CD4-positive, alpha-beta T cell treated with Interleukin-6 for 4 hours (primary cell): ENCODE data around the gene SMPD2.
"Not testable (repeated sequence)": the region's sequence is repeated elsewhere in the genome, so short reads cannot be mapped to it uniquely, and the experiment has no call there.

ENCODE experiments used
- DNase-seq: peaks from one replicate; pipeline ENCODE4 v3.0.0-alpha.2; 2020; ENCODE audit warnings: mixed read lengths

SMPD2 gene

DNA sequence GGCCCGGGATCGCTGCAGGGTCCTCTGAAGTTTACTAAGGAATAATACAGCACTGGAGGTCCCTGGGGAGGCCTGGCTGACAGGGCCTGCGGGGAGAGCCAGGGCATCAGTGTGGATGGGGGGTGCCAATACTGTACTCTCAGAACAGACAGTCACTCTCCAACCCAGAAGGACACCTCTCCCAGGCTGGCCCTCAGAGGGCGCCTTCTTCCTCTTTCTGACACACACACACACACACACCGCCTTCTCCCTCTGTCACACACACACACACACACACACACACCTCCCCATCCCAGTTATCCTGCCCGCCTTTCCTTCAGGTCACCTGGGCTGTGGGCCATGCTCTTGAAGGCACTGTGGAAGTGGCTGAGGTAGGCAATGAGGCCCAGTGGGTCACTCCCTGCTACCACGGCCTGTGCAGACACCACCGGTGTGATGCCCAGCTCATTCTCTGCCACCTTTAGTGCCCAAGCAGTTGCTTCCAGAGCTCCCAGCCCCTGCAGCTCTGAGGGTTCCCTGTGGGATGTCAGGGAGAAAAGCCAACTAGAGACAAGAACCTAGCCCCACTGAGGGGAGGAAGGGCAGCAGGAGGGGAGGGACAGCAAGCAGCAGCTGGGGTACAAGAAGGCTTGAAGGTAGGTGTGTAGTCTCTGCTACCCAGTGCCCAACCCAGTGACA is 7.5 kb downstream of the SMPD2 start:
- no peak for DNase-seq

DNA sequence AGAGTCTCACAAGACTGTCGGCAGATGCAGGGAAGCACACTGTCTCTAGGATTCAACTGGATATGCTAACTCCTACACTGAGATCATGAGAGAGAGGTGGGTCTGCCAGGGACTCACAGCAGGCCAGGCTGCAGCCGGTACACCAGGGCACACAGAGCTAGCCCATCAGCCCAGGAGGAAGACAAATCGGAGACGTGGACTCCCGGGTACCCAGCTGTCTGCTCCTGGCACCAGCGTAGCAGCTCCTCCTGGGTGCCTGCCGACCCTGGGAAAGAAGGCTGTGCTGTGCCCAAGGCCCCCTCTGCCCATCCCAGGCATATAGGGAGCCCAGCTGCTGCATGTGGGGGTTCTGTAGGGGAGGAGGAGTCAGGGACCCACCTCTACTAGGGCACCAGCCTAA is 8.1 kb downstream of the SMPD2 start:
- no peak for DNase-seq

DNA sequence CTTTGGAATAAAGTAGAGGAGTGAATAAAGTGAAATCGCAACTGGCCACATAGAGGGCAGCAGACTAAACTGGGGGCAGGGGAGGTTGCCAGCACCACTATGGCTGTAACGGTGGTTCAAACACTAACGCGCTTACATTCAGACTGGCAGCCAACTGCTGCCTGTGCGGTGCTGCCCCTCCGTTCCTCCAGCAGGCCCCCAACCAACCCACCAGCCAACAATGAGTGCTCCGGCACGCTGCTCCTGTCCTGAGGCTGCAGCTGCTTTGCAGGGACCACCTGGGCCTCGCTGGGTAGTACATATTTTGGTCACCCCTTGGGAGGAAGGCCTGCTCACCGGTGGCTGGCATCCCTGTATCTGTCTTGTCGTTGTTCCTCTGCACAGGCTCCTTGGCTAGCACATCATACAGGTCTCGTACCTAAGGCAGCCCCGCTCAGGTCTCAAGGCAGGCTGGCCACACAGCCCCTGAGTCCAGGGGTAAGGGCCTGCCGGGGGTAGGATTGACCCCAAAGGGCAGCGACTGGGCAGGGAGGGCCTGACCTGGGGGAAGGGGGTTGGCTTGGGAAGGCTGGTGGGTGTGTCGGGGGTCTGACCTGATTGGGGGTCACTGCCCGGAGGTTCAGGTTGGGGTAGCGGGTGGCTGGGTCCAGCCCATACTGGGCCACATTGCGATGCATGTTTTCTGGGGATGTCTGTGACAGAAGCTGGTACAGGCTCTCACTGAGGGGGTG is 8.7 kb downstream of the SMPD2 start:
- no peak for DNase-seq

DNA sequence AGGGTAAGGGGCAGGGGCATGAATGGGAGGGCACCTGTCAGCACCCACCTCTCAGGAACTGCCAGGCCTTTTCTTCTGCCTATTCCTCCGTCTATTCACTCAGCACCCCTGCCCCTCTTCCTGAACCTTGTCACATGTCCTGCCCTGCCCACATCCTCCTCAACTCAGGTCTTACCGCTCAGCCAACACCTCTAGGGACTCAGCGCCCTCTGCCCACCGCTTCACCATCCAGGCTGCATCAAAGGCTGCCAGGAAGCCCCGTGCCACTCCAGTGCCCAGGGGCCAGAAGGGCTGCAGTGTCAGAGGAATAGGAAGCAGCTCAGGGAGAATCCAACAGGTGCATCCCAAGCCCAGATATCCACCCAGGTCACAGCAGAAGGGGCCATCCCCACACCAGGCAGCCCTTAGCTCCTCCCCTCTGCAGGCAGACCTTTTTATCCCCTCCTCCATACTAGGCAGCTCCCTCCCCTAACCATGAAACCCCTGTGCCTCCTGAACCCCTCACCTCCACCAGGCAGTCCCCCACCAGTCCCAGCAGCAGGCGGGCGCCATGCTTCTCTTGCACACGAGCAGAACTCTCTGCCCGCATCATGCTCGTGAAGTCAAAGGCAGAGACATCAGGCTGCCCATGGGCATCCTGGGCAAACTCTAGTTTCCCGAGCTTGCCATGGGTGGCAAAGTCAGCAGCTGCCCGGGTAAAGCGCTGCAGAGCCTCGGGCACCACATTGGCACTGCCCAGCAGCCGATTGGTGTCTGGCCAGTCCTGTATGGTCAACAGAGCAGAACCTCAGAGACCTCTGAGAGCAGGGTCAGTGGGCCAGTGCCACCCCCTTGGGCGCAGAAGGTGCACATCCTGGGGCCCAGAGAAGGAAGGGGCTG is 9.5 kb downstream of the SMPD2 start:
- peak; percentile 61 for DNase-seq

DNA sequence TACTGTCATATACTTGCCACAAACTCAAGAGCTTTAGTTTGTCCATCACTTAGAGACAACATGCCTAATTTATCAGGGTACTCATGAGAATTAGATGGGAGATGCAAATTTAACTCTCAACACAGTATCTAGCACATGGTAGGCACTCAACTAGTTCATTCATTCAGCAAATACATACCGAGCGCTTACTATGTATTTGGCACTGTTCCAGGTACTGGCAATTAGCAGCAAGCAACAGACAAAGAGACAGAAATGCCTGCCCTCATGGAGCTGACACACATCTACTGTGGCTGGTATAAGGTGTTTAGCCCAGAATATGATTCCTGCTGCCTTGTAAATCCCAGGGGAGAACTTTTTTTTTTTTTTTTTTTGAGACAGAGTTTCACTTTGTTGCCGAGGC is 10.3 kb downstream of the SMPD2 start:
- no peak for DNase-seq

GRCh38 chr6:109451376-109451775 is 10.9 kb downstream of the SMPD2 start:
- DNase-seq, result no peak

GRCh38 chr6:109452181-109452580 is 11.7 kb downstream of the SMPD2 start:
- no peak for DNase-seq

GRCh38 chr6:109453156-109453555 is 12.6 kb downstream of the SMPD2 start:
- no peak for DNase-seq

DNA sequence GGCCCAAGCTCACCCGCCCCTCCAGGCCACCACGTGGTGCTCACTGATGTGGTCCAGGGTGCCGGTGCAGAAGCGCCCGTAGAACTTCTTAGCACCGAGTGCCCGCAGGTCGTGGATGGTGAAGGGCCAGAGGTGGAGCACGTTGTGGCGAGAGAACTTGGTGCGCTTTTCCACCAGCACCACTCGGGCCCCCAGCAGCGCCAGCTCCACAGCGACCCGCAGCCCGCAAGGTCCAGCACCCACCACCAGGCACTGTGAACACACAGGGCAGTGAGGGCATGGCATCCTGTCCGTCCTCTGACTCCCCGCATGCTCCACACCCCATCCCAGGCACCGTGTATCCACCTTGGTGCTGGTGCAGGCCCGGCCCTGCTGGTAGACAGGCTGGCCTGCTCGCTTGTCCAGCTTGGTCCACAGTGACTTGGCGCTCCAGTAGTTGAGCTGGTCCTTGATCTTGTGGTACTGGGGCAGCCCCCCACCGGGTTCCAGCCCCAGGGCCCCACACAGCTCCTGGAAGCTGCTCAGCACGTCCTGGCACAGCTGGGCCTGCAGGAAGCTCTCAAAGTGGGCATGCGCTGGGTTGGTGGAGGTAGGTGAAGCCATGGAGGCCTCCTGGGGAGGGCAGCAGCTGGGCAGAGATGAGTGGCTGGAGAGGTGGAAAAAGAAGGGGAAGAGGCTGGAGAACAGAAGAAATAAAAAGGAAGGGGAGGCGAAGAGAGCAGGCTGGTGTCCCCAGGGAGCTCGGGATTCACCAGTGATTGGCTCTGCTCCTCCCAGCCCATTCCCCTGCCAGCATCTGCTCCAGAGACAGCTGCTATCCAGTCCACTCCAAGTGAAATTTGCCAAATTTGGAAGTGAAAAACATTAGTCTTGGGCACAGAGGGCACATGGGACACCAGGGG is 13.3 kb downstream of the SMPD2 start:
- DNase-seq, result no peak

DNA sequence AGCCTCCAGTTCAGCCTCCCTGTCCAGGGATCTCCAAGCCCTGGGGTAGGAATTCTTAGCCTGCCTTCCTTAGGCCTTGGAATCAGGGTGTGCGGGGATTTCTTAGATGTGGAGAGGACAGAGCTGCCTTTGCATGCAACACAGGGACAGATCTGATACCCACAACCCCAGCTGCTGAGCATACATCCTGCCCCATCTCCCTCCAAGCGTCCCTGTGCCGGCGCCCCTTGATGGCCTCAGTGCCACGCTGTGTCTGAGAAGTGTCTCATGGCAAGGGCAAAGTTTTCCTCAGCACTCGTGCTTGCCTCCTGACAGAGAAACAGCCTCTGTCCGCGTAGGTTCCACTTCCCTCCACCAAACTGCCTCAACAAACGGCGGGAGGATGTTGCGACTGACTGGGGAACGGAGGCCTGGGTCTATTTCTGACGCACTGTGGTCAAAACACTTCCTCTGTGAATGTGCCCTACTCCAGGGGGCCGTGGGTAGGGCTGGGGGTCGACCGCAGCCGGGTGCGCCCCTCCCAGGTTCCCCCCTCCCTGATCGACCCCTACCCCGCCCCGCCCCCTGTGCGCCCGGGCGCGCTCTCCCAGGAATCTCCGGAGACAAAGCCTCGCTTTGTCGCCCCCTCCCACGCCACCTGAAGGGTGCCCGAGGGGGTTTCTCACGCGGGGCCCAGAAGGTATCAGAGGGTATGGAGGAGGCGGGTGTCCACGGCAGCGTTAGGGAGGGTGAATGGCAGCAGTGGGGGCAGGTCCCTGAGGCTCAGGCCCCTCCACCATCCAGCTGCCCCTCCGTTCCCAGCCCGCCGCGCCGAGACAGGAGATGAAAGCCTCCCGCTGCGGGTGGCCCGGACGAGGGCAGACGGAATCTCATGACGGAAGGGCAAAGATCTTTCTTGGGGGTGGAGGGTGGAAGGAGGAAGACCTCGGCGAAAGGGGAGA is 14.2 kb downstream of the SMPD2 start:
- DNase-seq, result peak; percentile 74

DNA sequence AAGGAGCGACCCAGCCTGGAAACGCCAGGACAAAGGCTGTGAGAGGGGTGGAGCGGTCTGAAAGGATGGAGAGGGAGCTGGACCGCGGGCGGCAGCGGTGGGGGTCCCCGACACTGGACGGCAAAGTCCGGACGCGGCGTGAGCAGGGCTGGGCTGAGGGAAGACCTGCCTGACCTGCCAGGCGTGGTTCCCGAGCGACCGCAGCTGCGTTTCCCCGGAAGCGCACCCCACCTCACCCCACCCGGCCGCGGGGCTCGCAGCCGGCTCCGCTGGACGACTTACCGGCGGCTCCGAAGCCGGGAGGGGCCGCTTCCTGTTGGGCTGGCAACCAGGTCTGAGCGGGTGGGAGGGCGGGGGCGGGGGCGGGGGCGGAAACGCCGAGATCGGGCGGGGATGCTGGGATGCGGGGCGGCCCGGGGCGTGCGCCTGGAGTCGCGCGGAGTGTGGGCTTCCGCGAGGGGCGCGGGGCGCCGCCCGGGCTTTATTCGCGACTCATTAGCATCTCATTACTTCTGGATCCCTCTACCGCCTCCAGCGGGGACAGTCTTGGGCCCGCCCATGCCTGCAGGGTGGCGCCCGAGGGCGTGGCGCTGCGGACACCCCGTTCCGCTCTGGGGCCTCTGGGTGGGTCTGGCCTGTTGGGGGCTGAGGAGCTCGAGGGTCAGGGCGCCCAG is 15.1 kb downstream of the SMPD2 start, which contains the start of gene MICAL1:
MICAL1 (minus strand) TSS at position 336 of the 674 bp plus-strand sequence. CDS start 1,576 bp downstream, outside the sequence.
- DNase-seq, result peak; percentile 84

DNA sequence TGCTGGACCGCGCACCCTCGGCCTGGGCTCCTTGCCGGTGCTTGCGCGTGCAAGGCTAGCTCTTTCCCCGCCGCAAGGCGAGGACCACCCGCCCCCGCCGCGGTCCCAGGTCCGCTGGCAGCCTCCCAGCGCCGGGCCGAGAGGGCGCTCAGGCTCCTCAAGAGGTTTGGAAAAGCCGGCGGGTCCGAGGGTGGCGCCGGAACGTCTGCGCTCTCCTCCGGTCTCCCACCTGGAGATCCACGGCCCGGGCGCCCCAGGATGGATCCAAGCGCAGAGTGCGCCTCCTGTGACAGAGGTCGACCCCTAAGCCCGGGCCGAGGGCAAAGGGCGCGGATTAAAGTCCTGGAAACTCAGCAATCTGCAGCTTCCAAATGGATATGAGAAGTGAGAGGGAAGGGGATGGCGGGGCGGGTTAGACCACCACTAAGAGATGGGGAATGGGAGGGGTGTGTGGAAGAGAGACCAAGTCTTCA is 15.6 kb downstream of the SMPD2 start:
- DNase-seq, result no peak

DNA sequence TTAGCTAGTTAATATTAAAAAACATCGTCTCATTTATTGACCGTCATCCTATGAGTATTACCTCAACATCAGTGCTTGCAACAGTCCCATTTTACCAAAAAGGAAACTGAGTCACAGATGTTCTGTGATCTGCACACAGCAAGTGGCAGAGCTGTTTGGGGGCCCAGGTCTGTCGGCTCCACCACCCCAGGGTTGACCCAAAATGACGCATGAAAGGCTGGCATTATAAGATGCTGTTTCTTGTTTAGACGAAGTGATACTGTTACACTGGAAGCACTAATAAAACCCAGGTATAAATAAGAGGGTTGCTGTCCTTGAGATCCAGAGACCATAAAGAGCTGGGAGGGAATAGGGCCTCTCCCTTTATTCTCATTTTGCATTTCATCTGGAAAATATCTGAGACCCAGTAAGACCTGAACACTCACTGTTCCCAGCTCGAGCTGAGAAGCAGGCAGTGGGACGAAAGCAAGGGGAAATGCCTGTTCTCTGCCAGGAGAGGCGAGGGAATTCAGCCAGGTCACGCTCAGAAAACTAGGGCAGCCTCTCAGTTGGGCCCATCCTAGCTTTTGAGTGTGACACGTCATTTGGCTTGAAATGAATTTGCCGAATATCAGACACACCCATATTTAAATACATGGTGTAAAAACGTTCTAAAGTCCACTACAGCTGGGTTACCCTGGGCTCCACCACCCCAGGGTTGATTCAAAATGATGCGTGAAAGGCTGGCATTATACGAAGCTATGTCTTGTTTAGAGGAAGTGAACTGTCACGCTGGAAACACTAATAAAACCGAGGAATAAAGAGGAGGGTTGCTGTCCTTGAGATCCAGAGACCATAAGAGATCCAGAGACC is 16.4 kb downstream of the SMPD2 start:
- no peak for DNase-seq

DNA sequence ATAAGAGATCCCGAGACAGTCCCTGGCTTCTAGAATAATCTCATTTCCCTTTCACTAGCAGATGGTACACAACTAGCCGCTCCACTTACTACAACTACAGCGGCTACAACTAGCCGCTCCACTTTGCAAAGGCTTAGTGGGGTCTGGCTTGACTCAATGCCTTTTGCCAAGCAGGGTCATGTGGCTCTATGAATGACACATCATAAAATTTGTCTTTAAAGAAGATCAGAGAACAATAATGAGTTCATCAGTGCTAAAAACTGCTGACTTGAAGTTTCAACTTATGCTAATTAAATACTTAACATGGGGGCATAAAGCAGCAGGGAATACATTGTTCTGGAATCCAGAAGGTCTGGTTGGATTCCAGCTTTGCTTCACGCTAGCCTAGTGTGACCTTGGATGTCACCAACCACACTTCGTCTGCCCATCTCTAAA is 17.1 kb downstream of the SMPD2 start:
- no peak for DNase-seq

DNA sequence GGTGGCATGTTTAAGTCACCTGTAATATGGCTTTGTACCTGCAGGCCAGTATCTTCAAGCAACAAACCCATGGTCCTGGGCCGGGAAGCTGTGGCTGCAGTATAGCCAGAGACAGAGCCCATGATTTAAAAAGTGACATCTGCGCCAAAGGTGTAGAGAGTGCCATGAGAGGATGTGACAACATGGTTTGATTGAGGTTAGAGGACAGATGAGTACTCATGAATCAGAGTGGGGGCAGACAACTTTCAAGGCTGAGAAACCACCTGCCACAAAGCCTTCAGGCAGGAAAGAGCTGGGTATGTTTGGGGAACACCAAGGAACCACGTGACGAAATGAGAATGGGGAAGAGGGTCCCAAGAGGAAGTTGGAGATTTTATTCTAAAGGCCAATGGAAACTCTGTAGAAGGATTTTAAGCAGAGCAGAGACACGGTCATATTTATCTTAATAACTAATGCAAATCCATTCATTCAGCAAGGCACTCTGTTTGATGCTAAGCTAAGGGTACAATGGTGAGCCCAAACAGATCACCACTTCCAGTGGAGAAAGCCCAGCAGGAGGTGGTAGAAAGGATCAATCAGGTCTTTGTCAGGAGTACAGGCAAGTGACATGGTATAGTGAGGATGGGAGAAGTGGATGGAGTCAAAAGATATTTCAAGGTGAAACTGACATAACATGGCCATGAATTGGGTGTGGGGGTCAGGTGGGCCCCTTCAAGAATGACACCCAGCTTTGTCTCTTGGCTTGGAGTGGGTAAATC is 18.4 kb downstream of the SMPD2 start:
- peak; percentile 39 for DNase-seq

DNA sequence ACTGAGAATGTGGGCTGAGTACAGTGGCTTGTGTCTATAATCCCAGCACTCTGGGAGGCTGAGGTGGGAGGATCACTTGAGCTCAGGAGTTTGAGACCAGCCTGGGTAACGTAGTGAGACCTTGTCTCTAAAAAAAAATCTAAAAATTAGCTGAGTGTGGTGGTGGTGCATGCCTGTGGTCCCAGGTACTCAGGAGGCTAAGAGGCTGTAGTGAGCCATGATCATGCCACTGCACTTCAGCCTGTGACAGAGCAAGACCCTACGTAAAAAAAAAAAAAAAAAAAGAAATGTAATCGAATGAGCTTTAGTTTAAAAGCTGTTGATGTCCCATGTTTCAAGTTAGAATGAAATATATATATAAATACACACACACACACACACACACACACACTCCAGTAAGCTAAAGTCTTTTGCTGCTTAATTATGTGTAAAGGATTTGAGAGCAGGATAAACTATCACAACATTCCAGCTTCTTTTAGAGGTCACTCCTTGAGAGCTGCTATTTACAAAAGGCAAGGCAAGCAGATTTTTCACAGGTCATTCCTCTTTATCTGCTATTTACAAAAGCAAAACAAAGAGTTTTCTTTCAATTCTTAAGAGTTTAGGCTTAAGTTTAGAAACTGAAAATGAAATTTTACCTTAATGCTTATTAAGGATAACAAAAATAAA is 19.8 kb downstream of the SMPD2 start:
- DNase-seq, result no peak

DNA sequence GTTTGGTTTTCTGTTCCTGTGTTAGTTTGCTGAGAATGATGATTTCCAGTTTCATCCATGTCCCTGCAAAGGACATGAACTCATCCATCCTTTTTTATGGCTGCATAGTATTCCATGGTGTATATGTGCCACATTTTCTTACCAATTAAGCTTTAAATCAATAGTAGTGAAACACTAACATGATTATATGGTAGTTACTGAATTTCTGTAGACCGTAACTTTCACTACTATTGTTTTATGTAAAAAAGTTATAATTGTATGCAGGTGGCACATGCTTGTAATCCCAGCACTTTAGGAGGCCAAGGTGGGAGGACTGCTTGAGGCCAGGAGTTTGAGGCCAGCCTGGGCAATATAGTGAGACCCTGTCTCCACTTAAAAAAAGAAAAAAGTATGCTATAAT is 20.7 kb downstream of the SMPD2 start:
- DNase-seq, result not testable (repeated sequence)
